Measurements from ENCODE around the gene ZNF888.
A peak's percentile ranks its signal among the peaks of the same experiment; 100 is the strongest.

- TF ChIP-seq CTCF (IDR thresholded peaks at IDR 0.05; ENCODE audit: insufficient read depth, low read length) (no peak), SPI1 (IDR thresholded peaks at IDR 0.05; ENCODE audit: borderline replicate concordance, low read depth) (no peak), REST (IDR thresholded peaks at IDR 0.05; ENCODE audit: insufficient replicate concordance, low read depth) (peak; percentile 62), POLR2AphosphoS5 (IDR thresholded peaks at IDR 0.05; ENCODE audit: low read depth) (peak; percentile 93)
These were observed 39.4 kb upstream of the ZNF888 start, which contains the start of gene ZNF816 for GRCh38 chr19:52962394-52963246.

Measured in HL-60 (cell line).